DOHH2 (cell line): Measurements from ENCODE around the gene PTGES3.

Experiments
- H3F3A ChIP-seq: fragments of 200-600 bp; sonication (generic), shearing (Covaris generic); 2 replicates; pipeline ENCODE4 v1.6.0; 2016; ENCODE audit warnings: antibody characterized with exemption, mild to moderate bottlenecking; ENCODE audit not compliant: control insufficient read depth, insufficient read depth
- H3K27ac ChIP-seq: fragments of 200-600 bp; sonication (generic); 2 replicates; pipeline ENCODE4 v1.5.1; 2014; ENCODE audit warnings: low read depth, mild to moderate bottlenecking, low read length, moderate library complexity
- H3K27me3 ChIP-seq: fragments of 200-600 bp; sonication (generic); 2 replicates; pipeline ENCODE4 v1.6.1; 2014; ENCODE audit warnings: mild to moderate bottlenecking, low read length, mixed read lengths; ENCODE audit not compliant: control insufficient read depth
- H3K36me3 ChIP-seq: fragments of 200-600 bp; sonication (generic); 2 replicates; pipeline ENCODE4 v1.6.1; 2014; ENCODE audit warnings: mild to moderate bottlenecking, low read length, moderate library complexity, mixed read lengths; ENCODE audit not compliant: control insufficient read depth
- H3K4me1 ChIP-seq: fragments of 200-600 bp; sonication (generic); 2 replicates; pipeline ENCODE4 v1.6.1; 2014; ENCODE audit warnings: mild to moderate bottlenecking, low read length, mixed read lengths; ENCODE audit not compliant: control insufficient read depth
- H3K4me2 ChIP-seq: fragments of 200-600 bp; sonication (generic); 2 replicates; pipeline ENCODE4 v1.6.0; 2014; ENCODE audit warnings: mild to moderate bottlenecking, low read length, moderate library complexity
- H3K4me3 ChIP-seq: fragments of 200-600 bp; sonication (generic); 2 replicates; pipeline ENCODE4 v1.5.1; 2014; ENCODE audit warnings: mild to moderate bottlenecking, low read length, mixed read lengths
- H3K79me2 ChIP-seq: fragments of 200-600 bp; sonication (generic); 2 replicates; pipeline ENCODE4 v1.6.1; 2014; ENCODE audit warnings: mild to moderate bottlenecking, low read length, mixed read lengths; ENCODE audit not compliant: control insufficient read depth
- H3K9me2 ChIP-seq: fragments of 200-600 bp; sonication (generic); replicated peaks from 2 replicates; pipeline ENCODE4 v1.6.1; 2014; ENCODE audit warnings: mild to moderate bottlenecking, low read length, mixed read lengths; ENCODE audit not compliant: control insufficient read depth
- H3K9me3 ChIP-seq: fragments of 200-600 bp; sonication (generic); 2 replicates; pipeline ENCODE4 v1.6.1; 2014; ENCODE audit warnings: antibody characterized with exemption, low read length, mixed read lengths; ENCODE audit not compliant: control insufficient read depth, insufficient read depth
- H4K20me1 ChIP-seq: fragments of 200-600 bp; sonication (generic); 2 replicates; pipeline ENCODE4 v1.6.0; 2014; ENCODE audit warnings: low read depth, mild to moderate bottlenecking, antibody characterized with exemption, low read length, moderate library complexity; ENCODE audit not compliant: control insufficient read depth, insufficient read depth
- EZH2phosphoT487 ChIP-seq: fragments of 200-600 bp; sonication (generic); IDR thresholded peaks from 2 replicates; pipeline ENCODE4 v1.6.1; 2017; ENCODE audit warnings: borderline replicate concordance, mild to moderate bottlenecking, antibody characterized with exemption, low read length, moderate library complexity, mixed read lengths
- TF ChIP-seq, protein P1 (sequence below): fragments of 200-600 bp; sonication (generic); IDR thresholded peaks from one replicate; pipeline ENCODE4 v1.5.1; 2014; ENCODE audit warnings: antibody characterized with exemption, mild to moderate bottlenecking, low read depth, low read length; ENCODE audit not compliant: poor library complexity, severe bottlenecking

PTGES3 gene

DNA sequence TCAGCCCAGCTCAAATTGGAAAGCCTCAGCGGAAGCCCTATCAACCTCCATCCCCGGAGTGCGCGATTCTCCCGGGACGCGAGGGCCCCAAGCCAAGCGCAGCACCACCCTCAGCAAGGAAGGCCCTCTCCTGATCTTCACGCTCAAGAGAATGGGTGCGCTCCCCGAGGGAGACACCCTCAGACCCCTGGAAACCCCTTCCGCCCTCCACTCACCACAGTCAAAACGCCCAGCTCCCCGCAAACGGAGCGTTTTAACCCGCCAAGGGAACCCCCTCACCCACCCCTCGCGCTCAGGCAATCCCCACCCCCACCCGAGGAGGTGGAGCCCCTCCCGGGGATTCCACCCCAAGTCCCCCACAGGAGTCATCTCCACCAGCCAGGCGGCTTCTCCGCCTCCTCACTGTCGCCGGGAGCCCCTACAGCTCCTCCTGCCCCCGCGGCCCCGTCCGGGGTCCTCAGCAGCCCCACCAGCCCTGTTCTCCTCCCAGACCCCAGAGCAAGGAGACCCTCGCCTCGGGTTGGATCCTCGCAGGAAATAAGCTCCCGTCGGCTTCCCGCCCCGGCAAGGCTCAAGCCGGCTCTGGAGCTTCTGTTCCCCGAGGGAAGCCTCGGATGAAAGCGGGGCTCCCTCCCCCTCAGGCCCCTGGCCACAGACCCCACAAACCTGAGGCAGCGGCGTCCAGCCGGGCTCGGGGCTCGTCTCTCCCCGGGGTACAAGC, 58.5 kb downstream of the PTGES3 start:
- Histone ChIP-seq H4K20me1 (peaks cover 7% of the 10 kb centered on the region; the same call in 1 of the 2 replicates), H3K4me1 (peaks cover 60% of the 10 kb centered on the region)
- TF ChIP-seq, protein P1, sequence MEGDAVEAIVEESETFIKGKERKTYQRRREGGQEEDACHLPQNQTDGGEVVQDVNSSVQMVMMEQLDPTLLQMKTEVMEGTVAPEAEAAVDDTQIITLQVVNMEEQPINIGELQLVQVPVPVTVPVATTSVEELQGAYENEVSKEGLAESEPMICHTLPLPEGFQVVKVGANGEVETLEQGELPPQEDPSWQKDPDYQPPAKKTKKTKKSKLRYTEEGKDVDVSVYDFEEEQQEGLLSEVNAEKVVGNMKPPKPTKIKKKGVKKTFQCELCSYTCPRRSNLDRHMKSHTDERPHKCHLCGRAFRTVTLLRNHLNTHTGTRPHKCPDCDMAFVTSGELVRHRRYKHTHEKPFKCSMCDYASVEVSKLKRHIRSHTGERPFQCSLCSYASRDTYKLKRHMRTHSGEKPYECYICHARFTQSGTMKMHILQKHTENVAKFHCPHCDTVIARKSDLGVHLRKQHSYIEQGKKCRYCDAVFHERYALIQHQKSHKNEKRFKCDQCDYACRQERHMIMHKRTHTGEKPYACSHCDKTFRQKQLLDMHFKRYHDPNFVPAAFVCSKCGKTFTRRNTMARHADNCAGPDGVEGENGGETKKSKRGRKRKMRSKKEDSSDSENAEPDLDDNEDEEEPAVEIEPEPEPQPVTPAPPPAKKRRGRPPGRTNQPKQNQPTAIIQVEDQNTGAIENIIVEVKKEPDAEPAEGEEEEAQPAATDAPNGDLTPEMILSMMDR: no peak
- no peak for TF ChIP-seq EZH2phosphoT487

DNA sequence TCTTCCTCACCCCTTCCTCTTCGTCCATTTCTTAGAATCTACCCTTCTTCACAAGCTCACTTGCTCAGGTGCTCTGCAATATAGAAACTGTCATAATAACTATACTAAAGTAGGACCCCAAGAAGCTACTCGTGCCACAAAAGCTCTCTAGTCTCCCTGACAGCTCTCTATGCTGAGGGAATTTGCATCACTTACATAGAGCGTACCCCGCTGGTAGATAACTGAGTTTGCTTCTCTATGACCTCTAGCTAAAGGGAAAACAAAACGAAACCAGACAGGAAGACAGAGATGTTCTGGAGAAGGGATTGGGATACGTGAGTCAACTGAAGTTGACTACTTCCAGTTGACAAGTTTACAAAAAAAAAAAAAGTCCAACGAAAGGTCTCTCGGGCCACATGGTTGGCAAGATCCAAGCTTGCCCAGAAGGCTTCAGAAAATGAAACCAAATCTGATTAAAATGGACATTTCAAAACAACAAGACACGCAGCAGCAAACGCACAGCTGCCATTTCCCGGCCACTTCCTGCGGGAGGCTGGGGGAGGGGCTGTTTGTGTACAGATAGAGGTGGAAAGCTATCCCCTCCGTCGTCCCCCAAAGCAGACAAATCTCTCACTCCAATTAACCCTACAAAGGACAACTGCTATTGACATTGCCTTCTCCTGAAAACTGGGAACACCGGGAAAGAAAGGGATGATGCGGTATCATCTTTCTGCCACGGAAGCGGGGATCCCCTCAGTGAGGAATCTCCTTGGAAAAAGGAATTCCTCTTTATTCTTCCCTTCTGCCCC, 59.2 kb downstream of the PTGES3 start:
- no peaks in the 10 kb centered on the region for H3K9me2 ChIP-seq
- peak overlapping the region; percentile 77 for H3K27ac ChIP-seq
- peaks cover 14% of the 10 kb centered on the region for H3F3A ChIP-seq
- H3K4me3 ChIP-seq: peak overlapping the region; percentile 79
- H3K36me3 ChIP-seq: peaks cover 34% of the 10 kb centered on the region
- TF ChIP-seq, protein P1: no peak
- TF ChIP-seq EZH2phosphoT487: no peak
- peaks cover 93% of the 10 kb centered on the region for H3K79me2 ChIP-seq
- H4K20me1 ChIP-seq: peaks cover 7% of the 10 kb centered on the region; the same call in 1 of the 2 replicates
- peaks cover 54% of the 10 kb centered on the region for H3K4me1 ChIP-seq
- H3K27me3 ChIP-seq: no peaks in the 10 kb centered on the region
- H3K9me3 ChIP-seq: no peaks in the 10 kb centered on the region
- H3K4me2 ChIP-seq: peak overlapping the region; percentile 88

More for the DNA sequence above, 58.5 kb downstream of the PTGES3 start:
- Histone ChIP-seq H3F3A (peaks cover 14% of the 10 kb centered on the region), H3K4me2 (peak overlapping the region; percentile 88), H3K4me3 (peak overlapping the region; percentile 79), H3K79me2 (peaks cover 93% of the 10 kb centered on the region), H3K27ac (peak overlapping the region; percentile 77), H3K36me3 (peaks cover 31% of the 10 kb centered on the region), H3K9me3 (no peaks in the 10 kb centered on the region), H3K9me2 (no peaks in the 10 kb centered on the region), H3K27me3 (no peaks in the 10 kb centered on the region)

DNA sequence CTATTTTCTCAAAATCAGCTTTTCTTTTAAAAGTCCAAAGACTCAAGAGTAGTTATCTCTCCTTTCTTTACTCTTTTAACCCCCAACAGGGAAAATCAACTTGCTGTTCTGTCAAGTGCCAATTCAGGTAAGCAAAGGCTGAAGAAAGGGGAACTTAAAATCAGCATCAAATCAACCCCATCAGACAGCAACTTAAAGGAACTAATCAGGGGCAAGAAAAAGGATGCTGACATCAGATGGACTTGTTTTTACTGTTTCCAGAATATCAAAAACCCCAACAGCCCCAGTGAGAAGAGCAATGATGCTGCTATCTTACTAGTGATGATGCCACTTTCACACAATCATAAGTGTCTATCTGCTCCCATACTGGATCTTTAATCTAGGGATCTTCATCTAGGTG, 61.4 kb downstream of the PTGES3 start:
- H3K9me3 ChIP-seq: no peaks in the 10 kb centered on the region
- H3K4me1 ChIP-seq: peaks cover 32% of the 10 kb centered on the region
- no peak overlapping the region for H3K4me3 ChIP-seq
- TF ChIP-seq, protein P1: no peak
- TF ChIP-seq EZH2phosphoT487: no peak
- H3K27ac ChIP-seq: peak overlapping the region; percentile 0; the same call in 1 of the 2 replicates
- H3K4me2 ChIP-seq: no peak overlapping the region; the same call in 1 of the 2 replicates
- H3K79me2 ChIP-seq: peaks cover 95% of the 10 kb centered on the region
- H3K36me3 ChIP-seq: peaks cover 47% of the 10 kb centered on the region
- no peaks in the 10 kb centered on the region for H3K27me3 ChIP-seq
- H3K9me2 ChIP-seq: no peaks in the 10 kb centered on the region
- H4K20me1 ChIP-seq: peaks cover 10% of the 10 kb centered on the region; the same call in 1 of the 2 replicates
- peaks cover 10% of the 10 kb centered on the region for H3F3A ChIP-seq
